NT2/D1 (cell line): ENCODE measurements around the gene GAS2L1.

Experiments
- SUZ12 ChIP-seq: IDR thresholded peaks from 2 replicates; pipeline ENCODE4 v1.6.1; 2011; ENCODE audit not compliant: insufficient read length, insufficient read depth; ENCODE audit errors: extremely low read depth
- YY1 ChIP-seq: IDR thresholded peaks from 2 replicates; pipeline ENCODE4 v1.6.1; 2011; ENCODE audit not compliant: insufficient read length, insufficient read depth
- ZNF274 ChIP-seq: IDR thresholded peaks from 2 replicates; pipeline ENCODE4 v1.6.1; 2011; ENCODE audit warnings: mild to moderate bottlenecking, low read depth, low read length

- no peak for TF ChIP-seq SUZ12
- TF ChIP-seq ZNF274 = no peak
- TF ChIP-seq YY1 = no peak
These were observed 48.7 kb upstream of the GAS2L1 start for GRCh38 chr22:29257751-29258181.
